PC-9 (cell line): ENCODE measurements around the gene NAA40.

Experiments used
- EZH2 ChIP-seq: fragments of 200-600 bp; sonication (generic); IDR thresholded peaks from 2 replicates; pipeline ENCODE4 v1.8.0; 2017; ENCODE audit warnings: antibody characterized with exemption, low read depth
- TF ChIP-seq, protein P1 (sequence below): fragments of 200-600 bp; sonication (generic); conservative IDR thresholded peaks from 2 replicates; pipeline ENCODE4 v1.6.1; 2017; ENCODE audit warnings: mixed run types, antibody characterized with exemption, mild to moderate bottlenecking, moderate library complexity

DNA sequence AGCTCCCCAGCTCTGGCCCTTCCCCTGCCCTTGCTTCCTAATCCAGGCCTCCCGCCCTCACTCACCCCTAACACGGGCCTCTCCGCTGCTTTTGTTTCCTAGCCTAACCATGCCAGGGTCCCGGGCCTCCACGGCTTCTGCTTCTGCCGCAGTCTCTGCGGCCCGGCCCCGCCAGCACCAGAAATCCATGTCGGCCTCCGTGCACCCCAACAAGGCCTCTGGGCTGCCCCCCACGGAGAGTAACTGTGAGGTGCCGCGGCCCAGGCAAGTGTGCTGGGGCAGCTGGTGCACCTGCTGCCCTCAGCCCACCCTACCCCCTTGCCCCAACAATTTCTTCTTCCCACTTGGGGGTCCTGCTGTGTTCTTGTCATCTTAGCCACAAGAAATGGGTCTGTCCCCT, 34.9 kb upstream of the NAA40 start:
- TF ChIP-seq EZH2 = no peak
- TF ChIP-seq, protein P1, sequence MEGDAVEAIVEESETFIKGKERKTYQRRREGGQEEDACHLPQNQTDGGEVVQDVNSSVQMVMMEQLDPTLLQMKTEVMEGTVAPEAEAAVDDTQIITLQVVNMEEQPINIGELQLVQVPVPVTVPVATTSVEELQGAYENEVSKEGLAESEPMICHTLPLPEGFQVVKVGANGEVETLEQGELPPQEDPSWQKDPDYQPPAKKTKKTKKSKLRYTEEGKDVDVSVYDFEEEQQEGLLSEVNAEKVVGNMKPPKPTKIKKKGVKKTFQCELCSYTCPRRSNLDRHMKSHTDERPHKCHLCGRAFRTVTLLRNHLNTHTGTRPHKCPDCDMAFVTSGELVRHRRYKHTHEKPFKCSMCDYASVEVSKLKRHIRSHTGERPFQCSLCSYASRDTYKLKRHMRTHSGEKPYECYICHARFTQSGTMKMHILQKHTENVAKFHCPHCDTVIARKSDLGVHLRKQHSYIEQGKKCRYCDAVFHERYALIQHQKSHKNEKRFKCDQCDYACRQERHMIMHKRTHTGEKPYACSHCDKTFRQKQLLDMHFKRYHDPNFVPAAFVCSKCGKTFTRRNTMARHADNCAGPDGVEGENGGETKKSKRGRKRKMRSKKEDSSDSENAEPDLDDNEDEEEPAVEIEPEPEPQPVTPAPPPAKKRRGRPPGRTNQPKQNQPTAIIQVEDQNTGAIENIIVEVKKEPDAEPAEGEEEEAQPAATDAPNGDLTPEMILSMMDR = no peak
